ENCODE measurements around the gene ERBB4. TPM values are rescaled to one million over a fixed set of nuclear protein-coding genes. Genes with fewer than 3 reads are reported as not detected.

Gene ERBB4
- total and polyA plus RNA-seq, 2 of the 8 experiments (the other 6 are each of a cell fraction or from before 2014, with no cell fraction given), result 0.34 to 1.3 TPM

DNA sequence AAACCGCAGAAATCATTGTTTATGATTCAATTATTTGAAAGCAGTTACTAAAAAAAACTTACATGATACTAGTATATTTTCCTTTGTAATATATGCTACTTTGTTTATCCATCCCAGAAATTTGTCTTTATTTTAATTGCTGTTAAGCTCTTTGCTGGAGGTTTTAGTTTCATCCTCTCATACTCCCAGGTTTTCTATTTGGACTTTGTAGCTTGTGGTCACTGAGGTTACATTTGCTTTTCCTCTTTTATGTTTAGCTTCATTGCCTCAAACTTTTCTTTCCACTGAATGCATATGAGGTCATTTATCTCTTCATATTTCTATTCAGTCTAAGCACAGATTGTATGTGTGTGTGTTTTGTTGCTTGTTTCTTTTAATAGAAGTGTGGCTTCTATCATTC is 89.9 kb downstream of the ERBB4 start:
- Histone ChIP-seq H2BK12ac (ENCODE audit: low read depth, low read length) (no peak overlapping the region), H3K27ac (ENCODE audit: low read depth, low read length) (no peak overlapping the region), H3K9ac (replicated peaks in 1 of 4; ENCODE audit: extremely low read depth in 1 of 4, low read depth in 3 of 4, low read length in 3 of 4) (no peak overlapping the region), H3K9me3 (ENCODE audit: insufficient read depth in 2 of 2, low read depth in 1 of 2, low read length in 1 of 2) (no peaks in the 10 kb centered on the region), H3K14ac (ENCODE audit: insufficient read length) (no peak overlapping the region), H2BK120ac (replicated peaks; ENCODE audit: low read depth, low read length) (no peak overlapping the region), H4K91ac (replicated peaks; ENCODE audit: insufficient read length, low read length) (no peak overlapping the region), H3K36me3 (ENCODE audit: control insufficient read depth in 2 of 4, insufficient read depth in 4 of 4, low read length in 3 of 4) (no peaks in the 10 kb centered on the region), H3K79me1 (ENCODE audit: low read depth, low read length) (no peaks in the 10 kb centered on the region), H3K4me2 (ENCODE audit: insufficient read depth in 1 of 2, low read depth in 2 of 2, low read length in 2 of 2) (no peak overlapping the region), H2BK5ac (ENCODE audit: low read depth, low read length) (no peak overlapping the region), H3K23ac (ENCODE audit: insufficient read length) (no peak overlapping the region), H3K4ac (replicated peaks; ENCODE audit: insufficient read length, low read depth, low read length) (no peak overlapping the region), H4K8ac (ENCODE audit: extremely low read depth, insufficient read depth, low read length) (no peak overlapping the region), H3K79me2 (ENCODE audit: control insufficient read depth in 1 of 2, insufficient read depth in 2 of 2, low read length in 2 of 2) (no peaks in the 10 kb centered on the region), H2AK5ac (ENCODE audit: low read depth, low read length) (no peak overlapping the region), H3K4me3 (ENCODE audit: extremely low read depth in 1 of 4, insufficient read depth in 2 of 4, low read depth in 3 of 4, low read length in 4 of 4) (no peak overlapping the region), H4K5ac (ENCODE audit: insufficient read length, low read depth, low read length) (no peak overlapping the region), H2BK15ac (ENCODE audit: low read length) (no peak overlapping the region), H4K20me1 (replicated peaks in 1 of 2; ENCODE audit: control insufficient read depth in 1 of 2, insufficient read depth in 2 of 2, low read length in 2 of 2) (no peaks in the 10 kb centered on the region), H2AFZ (ENCODE audit: low read length) (no peak overlapping the region), H3K56ac (replicated peaks; ENCODE audit: insufficient read length, low read depth, low read length) (no peak overlapping the region), H3K18ac (ENCODE audit: extremely low read depth, low read length) (no peak overlapping the region), H2BK20ac (ENCODE audit: low read length) (no peak overlapping the region), H3K27me3 (replicated peaks in 1 of 4; ENCODE audit: control insufficient read depth in 3 of 4, extremely low read depth in 1 of 4, insufficient read depth in 3 of 4, low read length in 3 of 4) (no peaks in the 10 kb centered on the region), H3K23me2 (ENCODE audit: low read depth, low read length) (no peaks in the 10 kb centered on the region), H3K4me1 (replicated peaks in 1 of 4; ENCODE audit: control insufficient read depth in 3 of 4, insufficient read depth in 4 of 4, low read length in 3 of 4) (peaks cover 0 to 4% (median 0%) of the 10 kb centered on the region in 4 experiments; a peak in 2 of 7 replicates)
- POLR2A ChIA-PET (ENCODE audit: partially characterized antibody), result no interaction called here
- CTCF ChIA-PET (ENCODE audit: partially characterized antibody), result interaction anchor here (1.3 kb wide), 1 partner anchor 444 kb away, joined by 4 read pairs; no protein-coding TSS in a partner anchor
- TF ChIP-seq HDAC2 (IDR thresholded peaks at IDR 0.05; ENCODE audit: borderline replicate concordance in 1 of 2, low read depth in 2 of 2, low read length in 2 of 2) (no peak), SUZ12 (IDR thresholded peaks at IDR 0.05; ENCODE audit: low read length) (no peak), TEAD4 (IDR thresholded peaks at IDR 0.05; ENCODE audit: low read depth, low read length) (no peak)
- TF ChIP-seq, protein P1, sequence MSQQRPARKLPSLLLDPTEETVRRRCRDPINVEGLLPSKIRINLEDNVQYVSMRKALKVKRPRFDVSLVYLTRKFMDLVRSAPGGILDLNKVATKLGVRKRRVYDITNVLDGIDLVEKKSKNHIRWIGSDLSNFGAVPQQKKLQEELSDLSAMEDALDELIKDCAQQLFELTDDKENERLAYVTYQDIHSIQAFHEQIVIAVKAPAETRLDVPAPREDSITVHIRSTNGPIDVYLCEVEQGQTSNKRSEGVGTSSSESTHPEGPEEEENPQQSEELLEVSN (IDR thresholded peaks at IDR 0.05), result no peak
- WGBS, 2 experiments (ENCODE audit: extremely low coverage in 1 of 2, insufficient coverage in 1 of 2, insufficient read length in 1 of 2, insufficient replicate concordance in 2 of 2, low coverage in 1 of 2, low lambda C conversion rate in 2 of 2, missing lambda C conversion rate in 1 of 2), result 89% methylated on average over 1 of the region's 1 CpG; no CpG with 5 or more reads in 1 of the 2 experiments
- no peak for DNase-seq (ENCODE audit: low read depth in 1 of 2, low spot score in 2 of 2)
- FAIRE-seq, result no peak
